ENCODE results near the gene RALGPS1.

The RALGPS1 gene

GRCh38 chr9:126932871-126933321 lies 18.3 kb downstream of the RALGPS1 start:
- Histone ChIP-seq H3K9me3 (ENCODE audit: control insufficient read depth, low read length) (no peaks in the 10 kb centered on the region), H3K27ac (ENCODE audit: insufficient read depth, low read depth, low read length, poor library complexity, severe bottlenecking) (no peak overlapping the region), H3K27me3 (ENCODE audit: control insufficient read depth, insufficient read depth, low read length, poor library complexity, severe bottlenecking) (no peaks in the 10 kb centered on the region), H3K4me1 (ENCODE audit: control insufficient read depth, insufficient read depth, low read length) (no peaks in the 10 kb centered on the region), H3K4me3 (ENCODE audit: insufficient read depth, low read depth, low read length) (no peak overlapping the region), H3K36me3 (ENCODE audit: control insufficient read depth, insufficient read depth, low read length) (no peaks in the 10 kb centered on the region)
- WGBS, 2 experiments, result 49% methylated on average over 11 of the region's 11 CpGs

- Histone ChIP-seq H3K36me3 (ENCODE audit: control insufficient read depth, insufficient read depth, low read length) (no peaks in the 10 kb centered on the region), H3K9me3 (ENCODE audit: control insufficient read depth, low read length) (no peaks in the 10 kb centered on the region), H3K27me3 (ENCODE audit: control insufficient read depth, insufficient read depth, low read length, poor library complexity, severe bottlenecking) (no peaks in the 10 kb centered on the region), H3K4me1 (ENCODE audit: control insufficient read depth, insufficient read depth, low read length) (no peaks in the 10 kb centered on the region), H3K27ac (ENCODE audit: insufficient read depth, low read depth, low read length, poor library complexity, severe bottlenecking) (no peak overlapping the region), H3K4me3 (ENCODE audit: insufficient read depth, low read depth, low read length) (no peak overlapping the region)
- 88% methylated on average over 11 of the region's 11 CpGs for WGBS, 2 experiments
These were observed 18.9 kb downstream of the RALGPS1 start for GRCh38 chr9:126933334-126933980.

DNA sequence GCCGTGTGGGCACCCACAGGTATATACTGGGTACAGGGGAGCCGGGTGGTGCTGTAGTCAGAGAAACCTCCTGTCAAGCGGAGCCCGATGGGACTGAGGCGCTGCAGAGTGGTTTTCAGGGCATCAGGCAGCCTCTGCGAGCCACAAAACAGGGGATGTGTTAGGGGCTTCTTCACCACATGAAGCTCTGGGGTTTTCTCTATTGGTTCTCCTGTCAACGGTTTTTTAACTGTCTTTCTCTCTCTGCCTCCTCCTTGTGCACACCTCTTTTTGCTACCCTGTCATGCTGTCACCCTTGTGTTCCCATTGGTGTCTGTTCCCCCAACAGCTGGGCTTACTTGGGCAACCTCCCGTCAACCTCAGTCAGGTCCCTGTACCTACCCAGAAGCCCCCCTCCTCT lies 19.9 kb downstream of the RALGPS1 start:
- Histone ChIP-seq H3K9me3 (ENCODE audit: control insufficient read depth, low read length) (no peaks in the 10 kb centered on the region), H3K36me3 (ENCODE audit: control insufficient read depth, insufficient read depth, low read length) (no peaks in the 10 kb centered on the region), H3K4me3 (ENCODE audit: insufficient read depth, low read depth, low read length) (no peak overlapping the region), H3K27me3 (ENCODE audit: control insufficient read depth, insufficient read depth, low read length, poor library complexity, severe bottlenecking) (no peaks in the 10 kb centered on the region), H3K4me1 (ENCODE audit: control insufficient read depth, insufficient read depth, low read length) (no peaks in the 10 kb centered on the region), H3K27ac (ENCODE audit: insufficient read depth, low read depth, low read length, poor library complexity, severe bottlenecking) (no peak overlapping the region)
- 92 to 96% methylated on average over 8 of the region's 8 CpGs for WGBS, 2 experiments

GRCh38 chr9:126935630-126936029 lies 21.0 kb downstream of the RALGPS1 start:
- Histone ChIP-seq H3K27ac (ENCODE audit: insufficient read depth, low read depth, low read length, poor library complexity, severe bottlenecking) (no peak overlapping the region), H3K4me1 (ENCODE audit: control insufficient read depth, insufficient read depth, low read length) (no peaks in the 10 kb centered on the region), H3K4me3 (ENCODE audit: insufficient read depth, low read depth, low read length) (no peak overlapping the region), H3K36me3 (ENCODE audit: control insufficient read depth, insufficient read depth, low read length) (no peaks in the 10 kb centered on the region), H3K9me3 (ENCODE audit: control insufficient read depth, low read length) (no peaks in the 10 kb centered on the region), H3K27me3 (ENCODE audit: control insufficient read depth, insufficient read depth, low read length, poor library complexity, severe bottlenecking) (no peaks in the 10 kb centered on the region)
- 86 to 94% methylated on average over 5 of the region's 5 CpGs for WGBS, 2 experiments

GRCh38 chr9:126937444-126937843 lies 22.9 kb downstream of the RALGPS1 start:
- H3K27ac ChIP-seq (ENCODE audit: insufficient read depth, low read depth, low read length, poor library complexity, severe bottlenecking), result no peak overlapping the region
- H3K9me3 ChIP-seq (ENCODE audit: control insufficient read depth, low read length), result no peaks in the 10 kb centered on the region
- no peaks in the 10 kb centered on the region for H3K27me3 ChIP-seq (ENCODE audit: control insufficient read depth, insufficient read depth, low read length, poor library complexity, severe bottlenecking)
- H3K4me3 ChIP-seq (ENCODE audit: insufficient read depth, low read depth, low read length), result no peak overlapping the region
- H3K36me3 ChIP-seq (ENCODE audit: control insufficient read depth, insufficient read depth, low read length), result no peaks in the 10 kb centered on the region
- H3K4me1 ChIP-seq (ENCODE audit: control insufficient read depth, insufficient read depth, low read length), result no peaks in the 10 kb centered on the region

GRCh38 chr9:126938327-126938726 lies 23.7 kb downstream of the RALGPS1 start:
- no peak overlapping the region for H3K27ac ChIP-seq (ENCODE audit: insufficient read depth, low read depth, low read length, poor library complexity, severe bottlenecking)
- no peaks in the 10 kb centered on the region for H3K4me1 ChIP-seq (ENCODE audit: control insufficient read depth, insufficient read depth, low read length)
- no peak overlapping the region for H3K4me3 ChIP-seq (ENCODE audit: insufficient read depth, low read depth, low read length)
- 93% methylated on average over 4 of the region's 4 CpGs for WGBS, 2 experiments
- no peaks in the 10 kb centered on the region for H3K9me3 ChIP-seq (ENCODE audit: control insufficient read depth, low read length)
- no peaks in the 10 kb centered on the region for H3K36me3 ChIP-seq (ENCODE audit: control insufficient read depth, insufficient read depth, low read length)
- H3K27me3 ChIP-seq (ENCODE audit: control insufficient read depth, insufficient read depth, low read length, poor library complexity, severe bottlenecking), result no peaks in the 10 kb centered on the region

DNA sequence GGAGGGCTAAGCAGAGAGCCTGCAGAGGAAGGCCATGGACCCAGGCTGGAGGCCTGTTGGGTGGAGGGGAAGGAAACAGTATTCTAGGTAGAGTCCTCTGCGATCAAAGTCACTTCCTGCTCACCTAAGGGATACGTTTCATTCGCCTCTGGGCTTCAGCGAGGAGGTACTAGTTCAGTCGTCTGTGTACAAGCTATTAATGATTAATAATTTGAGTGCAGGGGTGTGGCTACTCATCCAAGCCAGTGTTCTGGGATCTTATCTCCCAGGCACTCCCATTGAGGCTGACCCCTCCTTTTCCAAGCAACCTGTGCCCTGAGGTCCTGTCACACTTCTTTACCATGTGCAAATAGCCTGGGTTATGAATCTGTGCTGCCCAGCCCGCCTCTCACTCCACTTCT lies 25.2 kb downstream of the RALGPS1 start:
- Histone ChIP-seq H3K4me3 (ENCODE audit: insufficient read depth, low read depth, low read length) (no peak overlapping the region), H3K27ac (ENCODE audit: insufficient read depth, low read depth, low read length, poor library complexity, severe bottlenecking) (no peak overlapping the region), H3K27me3 (ENCODE audit: control insufficient read depth, insufficient read depth, low read length, poor library complexity, severe bottlenecking) (no peaks in the 10 kb centered on the region), H3K9me3 (ENCODE audit: control insufficient read depth, low read length) (no peaks in the 10 kb centered on the region), H3K4me1 (ENCODE audit: control insufficient read depth, insufficient read depth, low read length) (no peaks in the 10 kb centered on the region), H3K36me3 (ENCODE audit: control insufficient read depth, insufficient read depth, low read length) (no peaks in the 10 kb centered on the region)
- 92 to 97% methylated on average over 6 of the region's 6 CpGs for WGBS, 2 experiments

DNA sequence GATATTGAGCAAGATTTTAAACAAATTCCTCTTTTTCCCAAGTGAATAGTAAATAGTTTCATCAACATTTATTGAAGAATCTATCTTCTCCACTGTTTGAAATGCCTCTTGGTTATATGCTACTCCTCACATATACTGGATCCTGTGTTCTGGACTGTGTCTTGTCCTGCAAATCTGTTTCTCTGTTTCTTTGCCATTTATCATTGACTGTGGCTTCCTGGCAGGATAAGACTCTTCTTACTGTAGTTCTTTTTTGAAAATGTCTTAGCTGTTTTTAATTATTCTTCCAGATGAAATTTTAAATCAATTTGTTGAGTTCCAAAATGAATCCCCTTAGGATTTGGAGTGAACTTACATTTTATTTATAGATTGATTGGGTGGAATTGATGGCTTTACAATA lies 27.8 kb downstream of the RALGPS1 start:
- Histone ChIP-seq H3K9me3 (ENCODE audit: control insufficient read depth, low read length) (no peaks in the 10 kb centered on the region), H3K4me3 (ENCODE audit: insufficient read depth, low read depth, low read length) (no peak overlapping the region), H3K4me1 (ENCODE audit: control insufficient read depth, insufficient read depth, low read length) (no peaks in the 10 kb centered on the region), H3K36me3 (ENCODE audit: control insufficient read depth, insufficient read depth, low read length) (no peaks in the 10 kb centered on the region), H3K27me3 (ENCODE audit: control insufficient read depth, insufficient read depth, low read length, poor library complexity, severe bottlenecking) (no peaks in the 10 kb centered on the region), H3K27ac (ENCODE audit: insufficient read depth, low read depth, low read length, poor library complexity, severe bottlenecking) (no peak overlapping the region)

- H3K27ac ChIP-seq (ENCODE audit: insufficient read depth, low read depth, low read length, poor library complexity, severe bottlenecking), result no peak overlapping the region
- 91 to 95% methylated on average over 7 of the region's 7 CpGs for WGBS, 2 experiments
- H3K4me3 ChIP-seq (ENCODE audit: insufficient read depth, low read depth, low read length), result no peak overlapping the region
- H3K4me1 ChIP-seq (ENCODE audit: control insufficient read depth, insufficient read depth, low read length), result no peaks in the 10 kb centered on the region
- no peaks in the 10 kb centered on the region for H3K36me3 ChIP-seq (ENCODE audit: control insufficient read depth, insufficient read depth, low read length)
- no peaks in the 10 kb centered on the region for H3K27me3 ChIP-seq (ENCODE audit: control insufficient read depth, insufficient read depth, low read length, poor library complexity, severe bottlenecking)
- no peaks in the 10 kb centered on the region for H3K9me3 ChIP-seq (ENCODE audit: control insufficient read depth, low read length)
These were observed 31.1 kb downstream of the RALGPS1 start for GRCh38 chr9:126945682-126946081.

DNA sequence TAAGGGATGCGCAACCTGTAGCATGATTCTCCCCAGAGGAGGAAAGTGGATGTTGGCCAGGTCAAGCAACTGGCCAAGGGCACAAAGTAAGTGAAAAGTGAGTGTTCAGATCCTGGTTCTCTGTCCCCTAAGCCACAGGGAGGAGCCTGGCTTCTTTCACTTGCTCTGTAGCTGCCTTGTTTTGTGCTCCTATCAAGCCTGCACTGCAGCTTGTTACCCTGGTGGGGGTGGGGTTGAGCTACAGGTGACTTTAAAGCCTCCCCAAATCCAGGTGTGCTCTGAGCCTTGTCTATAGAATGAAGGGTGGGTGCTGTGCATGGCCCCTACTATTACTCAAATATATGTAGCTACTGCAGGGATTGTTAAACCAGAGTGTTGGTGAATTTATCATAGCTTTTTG lies 32.9 kb downstream of the RALGPS1 start:
- Histone ChIP-seq H3K27me3 (ENCODE audit: control insufficient read depth, insufficient read depth, low read length, poor library complexity, severe bottlenecking) (no peaks in the 10 kb centered on the region), H3K4me3 (ENCODE audit: insufficient read depth, low read depth, low read length) (no peak overlapping the region), H3K9me3 (ENCODE audit: control insufficient read depth, low read length) (no peaks in the 10 kb centered on the region), H3K36me3 (ENCODE audit: control insufficient read depth, insufficient read depth, low read length) (no peaks in the 10 kb centered on the region), H3K27ac (ENCODE audit: insufficient read depth, low read depth, low read length, poor library complexity, severe bottlenecking) (no peak overlapping the region), H3K4me1 (ENCODE audit: control insufficient read depth, insufficient read depth, low read length) (peaks cover 3% of the 10 kb centered on the region)
- 96 to 98% methylated on average over 1 of the region's 1 CpG for WGBS, 2 experiments
